Activated CD4-positive, alpha-beta T cell treated with anti-CD3 and anti-CD28 coated beads for 36 hours (primary cell): ENCODE results near the gene LPAR1. TPM values are rescaled to one million over a fixed set of nuclear protein-coding genes. Genes with fewer than 3 reads are reported as not detected.
"Not testable (repeated sequence)": the region's sequence is repeated elsewhere in the genome, so short reads cannot be mapped to it uniquely, and the experiment has no call there.

ENCODE experiments used
- ATAC-seq: fragments of 200-7000 bp; cut with Tn5 transposase; one replicate; pipeline ENCODE4 v1.10.0; 2021; ENCODE audit warnings: mild to moderate bottlenecking, moderate library complexity
- CTCF ChIA-PET: fragments of 350-600 bp; sonication (Branson Sonifier 250); formaldehyde crosslinking; loops from one replicate; lab custom pipeline; 2021; ENCODE audit warnings: antibody characterized with exemption; lab: Charles Lee
- POLR2A ChIA-PET: fragments of 350-600 bp; sonication (Branson Sonifier 250); formaldehyde crosslinking; loops from one replicate; lab custom pipeline; 2021; ENCODE audit warnings: antibody characterized with exemption, inconsistent platforms; lab: Charles Lee
- DNase-seq: peaks from one replicate; pipeline ENCODE4 v3.0.0-alpha.2; 2020
- H3K27ac Mint-ChIP-seq: one replicate; pipeline ENCODE4 v1.8.0; 2021; ENCODE audit warnings: mixed read lengths
- H3K27me3 Mint-ChIP-seq: one replicate; pipeline ENCODE4 v1.8.0; 2021; ENCODE audit warnings: mixed read lengths
- H3K36me3 Mint-ChIP-seq: one replicate; pipeline ENCODE4 v1.8.0; 2021; ENCODE audit warnings: low read depth, mixed read lengths
- H3K4me1 Mint-ChIP-seq: one replicate; pipeline ENCODE4 v1.8.0; 2021; ENCODE audit warnings: mixed read lengths
- H3K4me3 Mint-ChIP-seq: one replicate; pipeline ENCODE4 v1.8.0; 2021; ENCODE audit warnings: mild to moderate bottlenecking, moderate library complexity, mixed read lengths
- H3K9me3 Mint-ChIP-seq: one replicate; pipeline ENCODE4 v1.8.0; 2021; ENCODE audit warnings: low read depth, mixed read lengths
- intact Hi-C, 2 experiments: fragments of 100-400 bp; cut with DNase I in 1 of 2; cut with micrococcal nuclease in 1 of 2; formaldehyde crosslinking; loops; one replicate each; pipeline versions ENCODE4 v1.14.2 to v1.15.1; 2022 to 2024; cut with DNase I, micrococcal nuclease
- total RNA-seq, 2 experiments: library from RNA; stranded (reverse); gene quantifications; one replicate each; pipeline ENCODE4 v1.2.3, GENCODE V29; 2021

Gene LPAR1
- total RNA-seq, 2 experiments from 2014 or later, result not detected

DNA sequence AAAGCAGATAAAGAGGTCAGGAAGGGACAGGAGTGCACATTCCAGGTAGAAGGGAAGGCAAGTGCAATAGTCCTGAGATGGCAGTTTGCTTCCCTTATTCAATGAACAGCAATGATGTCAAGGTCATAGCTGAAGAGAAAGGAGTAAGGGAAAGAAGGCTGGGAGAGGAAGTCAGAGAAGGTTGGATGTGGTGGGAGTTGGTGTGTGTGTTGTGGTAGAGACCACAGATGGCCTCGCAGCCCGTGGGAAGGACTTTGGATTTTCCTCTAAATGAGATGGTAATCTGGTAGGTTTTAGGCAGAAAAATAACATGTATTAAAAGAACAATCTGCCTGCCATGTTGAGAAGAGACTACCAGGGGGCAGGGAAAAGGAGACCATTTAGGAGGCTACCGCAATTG lies 25.1 kb upstream of the LPAR1 start:
- intact Hi-C loops, result no loop called here

DNA sequence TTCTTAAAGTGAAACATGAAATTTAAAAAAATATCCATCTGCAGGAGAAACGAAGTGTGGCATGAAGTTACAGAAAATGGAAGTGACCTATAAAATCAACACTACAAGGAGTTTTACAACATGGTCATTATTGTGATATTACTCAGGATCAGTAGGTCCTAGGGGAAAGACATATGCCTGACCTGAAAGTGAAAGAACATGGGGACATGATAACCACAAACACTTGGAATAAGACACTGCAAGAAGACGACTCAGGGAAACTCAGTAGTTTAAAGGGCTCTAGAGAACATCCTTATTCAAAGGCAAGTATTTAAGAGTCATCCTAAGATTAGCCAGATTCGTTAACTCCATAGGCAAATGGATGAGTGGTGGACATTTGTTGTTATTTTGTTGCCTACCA lies 19.9 kb upstream of the LPAR1 start:
- no peaks in the 10 kb centered on the region for H3K9me3 Mint-ChIP-seq
- POLR2A ChIA-PET, result no interaction called here
- CTCF ChIA-PET, result no interaction called here

More for the DNA sequence above, 25.1 kb upstream of the LPAR1 start:
- Mint-ChIP-seq H3K27ac (no peak overlapping the region), H3K9me3 (no peaks in the 10 kb centered on the region), H3K4me1 (no peaks in the 10 kb centered on the region), H3K4me3 (no peak overlapping the region), H3K36me3 (no peaks in the 10 kb centered on the region), H3K27me3 (peaks cover 7% of the 10 kb centered on the region)
- no peak for DNase-seq
- POLR2A ChIA-PET, result no interaction called here
- CTCF ChIA-PET, result no interaction called here
- no peak for ATAC-seq

DNA sequence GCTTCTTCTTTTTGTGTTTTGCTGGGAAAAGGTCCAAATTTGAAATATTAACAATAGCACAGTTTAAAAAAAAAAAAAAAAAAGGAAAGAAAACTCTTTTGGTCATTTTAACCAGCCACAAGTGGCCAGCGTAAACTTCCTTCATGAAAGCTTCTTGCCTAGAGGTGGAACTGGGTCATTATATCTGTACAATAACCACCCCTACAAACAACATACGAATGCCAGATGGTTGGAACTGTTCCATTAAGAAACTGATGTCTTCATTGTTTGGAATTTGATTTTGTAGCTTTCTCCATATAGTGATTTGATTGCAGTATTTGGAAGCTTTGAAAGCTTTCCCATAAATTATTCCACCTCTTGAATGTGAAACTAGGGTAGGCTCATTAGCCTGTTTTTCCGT lies 18.3 kb upstream of the LPAR1 start:
- Mint-ChIP-seq H3K9me3 (no peaks in the 10 kb centered on the region), H3K27ac (no peak overlapping the region), H3K27me3 (peaks cover 2% of the 10 kb centered on the region), H3K4me3 (no peak overlapping the region), H3K36me3 (no peaks in the 10 kb centered on the region), H3K4me1 (no peaks in the 10 kb centered on the region)
- DNase-seq (no peak), ATAC-seq (no peak)
- intact Hi-C loops, result no loop called here
- ChIA-PET CTCF (no interaction called here), POLR2A (no interaction called here)

More for the DNA sequence above, 19.9 kb upstream of the LPAR1 start:
- ATAC-seq (no peak), DNase-seq (no peak)
- H3K27ac Mint-ChIP-seq, result no peak overlapping the region
- intact Hi-C loops, result no loop called here
- H3K4me3 Mint-ChIP-seq, result no peak overlapping the region
- H3K4me1 Mint-ChIP-seq, result no peaks in the 10 kb centered on the region
- H3K27me3 Mint-ChIP-seq, result peaks cover 5% of the 10 kb centered on the region
- H3K36me3 Mint-ChIP-seq, result no peaks in the 10 kb centered on the region

DNA sequence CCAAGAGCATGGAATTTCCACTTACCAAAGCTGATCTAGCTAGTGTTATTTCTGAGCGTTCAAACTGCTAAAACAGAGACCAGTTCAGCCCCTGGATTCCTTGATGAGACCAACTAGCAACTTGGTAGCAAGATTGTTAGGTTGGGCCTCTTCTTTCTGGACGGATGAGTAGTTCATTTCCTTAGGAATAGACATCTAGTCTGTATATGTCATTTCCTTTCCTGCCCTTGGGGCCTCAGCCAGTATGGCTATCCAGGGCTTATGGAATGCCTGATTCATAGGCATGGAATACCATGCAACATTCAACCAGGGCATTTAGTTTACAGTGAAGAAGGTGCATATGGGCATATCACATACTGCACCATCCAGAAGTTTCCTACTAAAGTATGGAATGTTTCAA lies 14.5 kb upstream of the LPAR1 start:
- intact Hi-C loops, result no loop called here
- ATAC-seq, result no peak
- no peaks in the 10 kb centered on the region for H3K36me3 Mint-ChIP-seq
- H3K9me3 Mint-ChIP-seq, result no peaks in the 10 kb centered on the region
- ChIA-PET POLR2A (no interaction called here), CTCF (no interaction called here)
- no peak for DNase-seq
- no peak overlapping the region for H3K27ac Mint-ChIP-seq
- no peaks in the 10 kb centered on the region for H3K4me1 Mint-ChIP-seq
- no peak overlapping the region for H3K4me3 Mint-ChIP-seq
- H3K27me3 Mint-ChIP-seq, result peaks cover 2% of the 10 kb centered on the region

DNA sequence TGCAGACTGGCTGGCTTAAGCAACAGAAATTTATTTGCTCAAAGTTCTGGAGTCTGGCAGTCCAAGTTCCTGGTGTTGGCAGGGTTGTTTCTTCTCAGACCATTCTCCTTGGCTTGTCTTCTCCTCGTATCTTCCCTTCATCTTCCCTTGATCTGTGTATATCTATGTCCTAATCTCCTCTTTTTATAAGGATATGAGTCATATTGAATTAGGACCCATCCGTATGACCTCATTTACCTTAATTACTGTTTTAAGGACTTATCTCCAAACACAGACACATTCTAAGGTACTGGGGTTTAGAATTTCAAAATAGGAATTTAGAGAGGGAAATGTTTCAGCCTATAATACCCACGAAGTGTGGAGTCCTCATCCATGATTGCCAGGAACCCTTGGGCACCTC lies 13.1 kb upstream of the LPAR1 start:
- POLR2A ChIA-PET, result no interaction called here
- no peaks in the 10 kb centered on the region for H3K4me1 Mint-ChIP-seq
- CTCF ChIA-PET, result interaction anchor here (0.9 kb wide), 1 partner anchor 12 kb away, joined by 3 read pairs; no protein-coding TSS in a partner anchor
- no peaks in the 10 kb centered on the region for H3K36me3 Mint-ChIP-seq
- H3K4me3 Mint-ChIP-seq, result no peak overlapping the region
- no peak overlapping the region for H3K27ac Mint-ChIP-seq
- peaks cover 2% of the 10 kb centered on the region for H3K27me3 Mint-ChIP-seq
- ATAC-seq, result no peak
- intact Hi-C loops, result no loop called here
- H3K9me3 Mint-ChIP-seq, result no peaks in the 10 kb centered on the region
- DNase-seq, result no peak

DNA sequence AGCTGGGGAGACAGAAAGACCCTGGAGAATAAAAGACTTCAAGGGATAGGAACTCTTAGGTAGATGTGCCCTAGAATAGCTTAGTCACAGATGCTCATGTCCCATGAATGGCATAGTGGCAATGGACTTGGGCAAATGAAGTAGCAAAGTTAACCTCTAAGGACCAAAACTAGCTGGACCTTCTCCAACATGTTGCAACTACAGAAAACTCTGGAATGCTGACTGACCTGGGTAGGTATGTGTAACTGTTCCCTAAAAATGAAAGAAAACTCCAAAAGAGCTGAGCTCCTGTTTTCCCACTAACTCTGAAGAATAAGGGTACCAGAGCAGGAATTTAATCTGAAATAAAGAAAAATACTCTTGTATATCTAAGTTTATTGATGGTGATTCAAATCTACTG lies 12.5 kb upstream of the LPAR1 start:
- no peak overlapping the region for H3K4me3 Mint-ChIP-seq
- intact Hi-C loops, result no loop called here
- H3K27ac Mint-ChIP-seq, result no peak overlapping the region
- no peaks in the 10 kb centered on the region for H3K36me3 Mint-ChIP-seq
- ATAC-seq, result no peak
- no peaks in the 10 kb centered on the region for H3K9me3 Mint-ChIP-seq
- CTCF ChIA-PET, result interaction anchor here (0.6 to 0.9 kb wide), 2 partner anchors 11 to 833 kb away, joined by 3 read pairs; no protein-coding TSS in a partner anchor
- H3K4me1 Mint-ChIP-seq, result no peaks in the 10 kb centered on the region
- no peak for DNase-seq
- peaks cover 2% of the 10 kb centered on the region for H3K27me3 Mint-ChIP-seq
- POLR2A ChIA-PET, result no interaction called here

DNA sequence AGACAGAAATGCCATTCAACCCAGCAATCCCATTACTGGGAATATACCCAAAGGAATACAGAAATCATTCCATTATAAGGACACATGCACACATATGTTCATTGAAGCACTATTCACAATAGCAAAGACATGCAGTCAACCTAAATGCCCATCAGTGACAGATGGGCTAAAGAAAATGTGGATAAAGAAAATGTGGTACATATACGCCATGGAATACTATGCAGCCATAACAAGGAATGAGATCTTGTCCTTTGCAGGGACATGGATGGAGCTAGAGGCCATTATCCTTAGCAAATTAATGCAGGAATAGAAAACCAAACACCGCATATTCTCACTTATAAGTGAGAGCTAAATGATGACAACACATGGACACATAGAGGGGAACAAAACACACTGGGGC lies 9.0 kb upstream of the LPAR1 start:
- H3K4me3 Mint-ChIP-seq, H3K27me3 Mint-ChIP-seq, H3K27ac Mint-ChIP-seq, H3K36me3 Mint-ChIP-seq, intact Hi-C loops, DNase-seq, ATAC-seq, CTCF ChIA-PET, H3K4me1 Mint-ChIP-seq, H3K9me3 Mint-ChIP-seq, POLR2A ChIA-PET: not testable (repeated sequence)

DNA sequence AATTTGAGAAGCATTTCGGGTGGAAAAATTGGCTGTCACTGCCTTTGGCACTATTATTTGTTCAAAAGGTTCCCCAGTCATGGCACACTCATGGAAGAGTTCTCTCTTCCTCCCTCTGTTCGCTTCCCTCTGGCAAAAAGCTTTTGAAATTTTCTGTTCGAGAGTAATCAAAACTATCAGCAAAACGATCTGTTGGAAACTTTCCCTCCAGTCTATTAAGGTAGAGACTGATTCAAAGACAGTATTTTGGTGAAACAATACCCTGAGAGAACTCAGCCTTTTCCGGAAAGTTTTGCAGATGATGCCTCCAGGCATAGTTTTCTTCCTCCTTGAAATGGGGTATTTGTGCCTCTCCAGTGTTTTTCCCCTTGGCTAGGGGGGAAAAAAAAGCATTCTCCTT lies 3.6 kb upstream of the LPAR1 start:
- H3K27ac Mint-ChIP-seq, result no peak overlapping the region

DNA sequence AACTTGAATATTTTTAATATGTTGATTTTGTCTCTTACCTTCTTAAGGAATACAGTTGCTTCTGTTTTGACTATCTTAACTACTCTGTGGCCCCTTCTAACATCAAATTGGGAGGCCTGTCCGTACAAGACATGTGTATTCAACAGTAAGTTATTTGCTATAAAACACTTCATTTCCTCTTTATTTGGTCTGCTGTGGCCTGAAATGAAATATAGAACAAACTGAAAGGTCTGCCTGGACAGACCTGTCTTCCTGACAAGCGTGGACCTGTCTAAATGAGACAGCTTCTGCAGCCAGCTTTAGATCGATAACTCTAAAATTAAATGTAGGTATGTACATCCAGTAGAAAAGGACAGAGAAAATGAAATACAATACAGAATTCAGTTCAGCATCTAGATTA lies 2.2 kb upstream of the LPAR1 start:
- intact Hi-C loops, result no loop called here
- H3K36me3 Mint-ChIP-seq, result no peaks in the 10 kb centered on the region
- H3K27me3 Mint-ChIP-seq, result peaks cover 28% of the 10 kb centered on the region
- no peak for ATAC-seq
- no peaks in the 10 kb centered on the region for H3K9me3 Mint-ChIP-seq
- CTCF ChIA-PET, result no interaction called here
- DNase-seq, result no peak
- H3K4me3 Mint-ChIP-seq, result no peak overlapping the region
- POLR2A ChIA-PET, result no interaction called here
- H3K27ac Mint-ChIP-seq, result no peak overlapping the region
- peaks cover 13% of the 10 kb centered on the region for H3K4me1 Mint-ChIP-seq

More for the DNA sequence above, 3.6 kb upstream of the LPAR1 start:
- DNase-seq, result no peak
- intact Hi-C loops, result no loop called here
- Mint-ChIP-seq H3K4me3 (no peak overlapping the region), H3K4me1 (peaks cover 13% of the 10 kb centered on the region), H3K36me3 (no peaks in the 10 kb centered on the region), H3K27me3 (peaks cover 21% of the 10 kb centered on the region), H3K9me3 (no peaks in the 10 kb centered on the region)
- no peak for ATAC-seq
- POLR2A ChIA-PET, result no interaction called here
- CTCF ChIA-PET, result no interaction called here

DNA sequence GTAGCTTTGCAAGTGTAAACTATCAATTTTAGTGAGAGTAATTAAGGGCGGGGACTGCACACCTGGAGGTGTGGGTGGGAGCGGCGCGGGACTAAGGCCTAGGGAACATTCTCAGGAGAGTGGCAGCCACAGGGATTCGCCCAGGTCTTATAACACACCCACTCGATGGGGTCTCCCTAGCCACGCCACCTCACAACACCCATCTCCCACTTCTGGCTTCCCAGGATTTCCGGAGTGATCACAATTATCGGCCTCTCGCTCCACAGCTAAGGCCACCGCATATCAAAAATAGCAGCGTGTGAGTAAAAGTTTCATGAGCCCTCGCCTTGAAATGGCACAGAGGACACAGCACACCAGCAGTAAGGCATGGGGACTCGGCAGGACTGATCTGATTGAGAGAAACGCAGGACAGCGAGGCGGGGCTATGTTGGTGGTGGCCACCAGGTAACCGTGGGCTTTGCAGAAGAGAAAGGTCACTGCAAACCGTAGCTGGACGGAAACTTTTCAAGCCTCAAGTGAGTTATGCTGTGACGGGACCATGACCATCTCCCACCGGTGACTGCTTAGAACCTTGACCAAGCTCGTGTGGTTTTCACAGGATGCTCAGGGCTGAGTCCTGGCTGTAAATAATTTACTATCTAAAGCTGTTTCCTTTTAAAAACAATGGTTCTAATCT lies 1.1 kb upstream of the LPAR1 start:
- DNase-seq (no peak), ATAC-seq (no peak)
- no peak overlapping the region for H3K27ac Mint-ChIP-seq
- H3K4me3 Mint-ChIP-seq, result no peak overlapping the region
- no peaks in the 10 kb centered on the region for H3K9me3 Mint-ChIP-seq
- peaks cover 36% of the 10 kb centered on the region for H3K27me3 Mint-ChIP-seq
- intact Hi-C loops, result loop anchor here in 1 of 2 experiments (5.0 kb wide), 1 partner anchor 258 kb away; no protein-coding TSS in a partner anchor
- H3K36me3 Mint-ChIP-seq, result no peaks in the 10 kb centered on the region
- ChIA-PET POLR2A (no interaction called here), CTCF (interaction anchor here (1.0 kb wide), 1 partner anchor 12 kb away, joined by 3 read pairs; no protein-coding TSS in a partner anchor)
- H3K4me1 Mint-ChIP-seq, result peaks cover 13% of the 10 kb centered on the region

DNA sequence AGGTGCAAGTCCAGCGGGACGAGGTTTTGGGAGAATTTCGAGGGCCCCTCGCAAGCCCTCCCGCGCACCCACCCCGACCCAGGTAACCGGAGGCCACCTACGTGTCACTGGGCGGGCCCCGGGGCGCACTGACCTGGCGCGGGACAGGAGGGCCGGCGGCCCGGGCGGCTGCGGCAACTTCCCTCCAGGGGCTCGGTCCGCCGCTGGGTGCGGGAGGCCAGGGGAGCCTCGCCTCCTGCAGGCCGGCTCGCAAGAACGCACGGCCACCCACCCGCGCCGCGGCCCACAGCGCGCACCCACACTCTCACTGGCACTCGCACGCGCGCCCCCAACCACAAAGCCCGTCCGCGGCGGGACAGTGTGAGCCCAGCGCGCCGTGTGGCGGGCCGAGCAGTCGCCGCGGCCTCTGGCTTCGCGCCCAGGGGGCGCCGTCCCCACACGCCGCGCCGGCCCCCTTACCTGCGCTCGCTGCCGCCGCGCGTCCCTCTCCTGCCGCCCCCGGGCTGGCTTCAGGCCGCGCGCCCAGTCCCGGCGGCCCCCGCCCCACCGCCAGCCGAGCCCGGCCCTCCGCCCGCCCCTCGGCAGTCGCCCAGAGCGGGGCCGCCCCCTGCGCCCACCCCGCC lies 451 bp downstream of the LPAR1 start:
- CTCF ChIA-PET, result no interaction called here
- Mint-ChIP-seq H3K4me1 (peaks cover 13% of the 10 kb centered on the region), H3K9me3 (no peaks in the 10 kb centered on the region), H3K4me3 (no peak overlapping the region), H3K36me3 (no peaks in the 10 kb centered on the region), H3K27me3 (peaks cover 36% of the 10 kb centered on the region), H3K27ac (no peak overlapping the region)
- DNase-seq, result peak; percentile 16
- intact Hi-C loops, result loop anchor here in 1 of 2 experiments (5.0 kb wide), 1 partner anchor 259 kb away; no protein-coding TSS in a partner anchor
- no peak for ATAC-seq
- POLR2A ChIA-PET, result no interaction called here

DNA sequence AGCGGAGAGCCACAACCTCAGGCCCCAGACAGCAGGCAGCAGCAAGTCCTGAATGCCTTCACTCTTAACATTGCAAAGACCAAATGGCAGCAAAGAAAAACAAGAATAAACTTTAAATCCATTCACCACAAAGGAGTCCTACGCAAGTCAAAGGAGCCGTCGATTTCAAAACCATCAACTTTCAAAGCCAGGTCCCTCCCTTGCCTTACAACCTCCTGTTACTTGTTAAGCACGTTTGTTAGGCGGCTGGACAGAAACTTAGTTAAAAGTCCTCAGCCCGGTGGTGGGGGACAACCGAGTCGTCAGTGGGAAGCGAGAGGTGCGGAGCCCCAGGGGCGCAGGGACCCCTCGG lies 938 bp downstream of the LPAR1 start:
- CTCF ChIA-PET, result no interaction called here
- DNase-seq (no peak), ATAC-seq (no peak)
- H3K4me3 Mint-ChIP-seq, result no peak overlapping the region
- no peak overlapping the region for H3K27ac Mint-ChIP-seq
- H3K4me1 Mint-ChIP-seq, result peaks cover 13% of the 10 kb centered on the region
- H3K27me3 Mint-ChIP-seq, result peaks cover 36% of the 10 kb centered on the region
- POLR2A ChIA-PET, result no interaction called here
- H3K36me3 Mint-ChIP-seq, result no peaks in the 10 kb centered on the region
- intact Hi-C loops, result loop anchor here in 1 of 2 experiments (5.0 kb wide), 1 partner anchor 260 kb away; no protein-coding TSS in a partner anchor
- no peaks in the 10 kb centered on the region for H3K9me3 Mint-ChIP-seq
